Prostate gland (tissue), 2 donors: ENCODE results near the gene SMIM1.

Experiments
- POLR2AphosphoS5 ChIP-seq: sonication (generic); formaldehyde crosslinking; IDR thresholded peaks from one replicate; pipeline ENCODE4 v1.6.1; 2017; ENCODE audit warnings: antibody characterized with exemption
- TF ChIP-seq, protein P1 (sequence below), 4 experiments: fragments of 200-600 bp in 2 of 4; fragments of 450-650 bp in 2 of 4; sonication (generic) in 2 of 4; IDR thresholded peaks; 1 replicate in 3 of 4; 2 replicates in 1 of 4; pipeline ENCODE4 v1.5.1; 2016 to 2019; ENCODE audit warnings: antibody characterized with exemption in 4 of 4, mild to moderate bottlenecking in 2 of 4, moderate library complexity in 2 of 4

DNA sequence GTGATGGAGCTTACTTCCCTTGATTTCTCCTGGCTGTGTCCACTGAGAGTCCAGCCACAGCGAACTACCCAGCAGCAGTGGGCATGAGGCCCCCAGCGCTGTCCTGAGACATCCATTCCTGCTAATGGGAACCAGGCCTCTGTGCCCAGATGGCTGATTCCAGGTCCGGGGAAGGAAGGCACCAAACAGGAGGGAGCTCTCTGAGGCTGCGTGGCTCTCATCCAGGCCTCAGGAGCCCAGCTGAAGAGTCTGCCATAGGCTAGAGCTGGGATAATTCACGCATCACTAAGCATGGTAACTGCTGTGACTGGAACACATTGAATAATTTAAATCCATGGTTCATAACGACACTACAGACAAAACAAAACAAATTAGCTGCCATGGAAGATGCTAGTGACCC is 48.5 kb downstream of the SMIM1 start:
- TF ChIP-seq, protein P1, sequence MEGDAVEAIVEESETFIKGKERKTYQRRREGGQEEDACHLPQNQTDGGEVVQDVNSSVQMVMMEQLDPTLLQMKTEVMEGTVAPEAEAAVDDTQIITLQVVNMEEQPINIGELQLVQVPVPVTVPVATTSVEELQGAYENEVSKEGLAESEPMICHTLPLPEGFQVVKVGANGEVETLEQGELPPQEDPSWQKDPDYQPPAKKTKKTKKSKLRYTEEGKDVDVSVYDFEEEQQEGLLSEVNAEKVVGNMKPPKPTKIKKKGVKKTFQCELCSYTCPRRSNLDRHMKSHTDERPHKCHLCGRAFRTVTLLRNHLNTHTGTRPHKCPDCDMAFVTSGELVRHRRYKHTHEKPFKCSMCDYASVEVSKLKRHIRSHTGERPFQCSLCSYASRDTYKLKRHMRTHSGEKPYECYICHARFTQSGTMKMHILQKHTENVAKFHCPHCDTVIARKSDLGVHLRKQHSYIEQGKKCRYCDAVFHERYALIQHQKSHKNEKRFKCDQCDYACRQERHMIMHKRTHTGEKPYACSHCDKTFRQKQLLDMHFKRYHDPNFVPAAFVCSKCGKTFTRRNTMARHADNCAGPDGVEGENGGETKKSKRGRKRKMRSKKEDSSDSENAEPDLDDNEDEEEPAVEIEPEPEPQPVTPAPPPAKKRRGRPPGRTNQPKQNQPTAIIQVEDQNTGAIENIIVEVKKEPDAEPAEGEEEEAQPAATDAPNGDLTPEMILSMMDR (IDR thresholded peaks at IDR 0.05), result no peak
- TF ChIP-seq POLR2AphosphoS5, result no peak
